ENCODE measurements around the gene NLRX1.
"Not testable (repeated sequence)": the region's sequence is repeated elsewhere in the genome, so short reads cannot be mapped to it uniquely, and the experiment has no call there.

NLRX1 gene

GRCh38 chr11:119168471-119169281, at the start of gene NLRX1:
Gene NLRX1, plus strand, starts transcription at chr11:119168725. Its CDS starts 2,679 bp downstream, at chr11:119171404.
- peak; percentile 80 to 82 for DNase-seq

GRCh38 chr11:119118946-119119345, 49.6 kb upstream of the NLRX1 start:
- no peak for DNase-seq

GRCh38 chr11:119120639-119121007, 47.9 kb upstream of the NLRX1 start:
- no peak for DNase-seq

- DNase-seq, result peak; percentile 100
Observed at GRCh38 chr11:119121008-119121810, 47.3 kb upstream of the NLRX1 start, which contains the start of gene HINFP. Gene HINFP, plus strand, starts transcription at chr11:119121580. Its CDS starts 5,365 bp downstream, at chr11:119126945.

- no peak for DNase-seq
Observed at GRCh38 chr11:119121811-119122124, 46.8 kb upstream of the NLRX1 start.

- DNase-seq, result no peak
Observed at GRCh38 chr11:119125821-119126220, 42.7 kb upstream of the NLRX1 start.

GRCh38 chr11:119126675-119127268, 41.8 kb upstream of the NLRX1 start:
- DNase-seq, result no peak

GRCh38 chr11:119130662-119131061, 37.9 kb upstream of the NLRX1 start:
- DNase-seq, result no peak

GRCh38 chr11:119134389-119134978, 34.0 kb upstream of the NLRX1 start:
- DNase-seq, result no peak

- DNase-seq, result not testable (repeated sequence)
Observed at GRCh38 chr11:119139276-119139675, 29.2 kb upstream of the NLRX1 start.

- no peak for DNase-seq
Observed at GRCh38 chr11:119144825-119145486, 23.6 kb upstream of the NLRX1 start.

GRCh38 chr11:119145551-119145950, 23.0 kb upstream of the NLRX1 start:
- DNase-seq, result no peak

- DNase-seq, result no peak
Observed at GRCh38 chr11:119147604-119148333, 20.8 kb upstream of the NLRX1 start.

- DNase-seq, result no peak
Observed at GRCh38 chr11:119148720-119149017, 19.9 kb upstream of the NLRX1 start.

- peak in 1 of 2 donors; percentile 22 for DNase-seq
Observed at GRCh38 chr11:119149018-119149785, 19.3 kb upstream of the NLRX1 start, which contains the start of gene ABCG4. Gene ABCG4, plus strand, starts transcription at chr11:119149052. Its CDS starts 914 bp downstream, at chr11:119149966.

GRCh38 chr11:119149786-119150275, 18.7 kb upstream of the NLRX1 start:
- DNase-seq, result no peak

GRCh38 chr11:119152043-119152442, 16.5 kb upstream of the NLRX1 start:
- no peak for DNase-seq

GRCh38 chr11:119152604-119153003, 15.9 kb upstream of the NLRX1 start:
- no peak for DNase-seq

GRCh38 chr11:119153049-119153818, 15.3 kb upstream of the NLRX1 start:
- no peak for DNase-seq

GRCh38 chr11:119154178-119154577, 14.3 kb upstream of the NLRX1 start:
- no peak for DNase-seq
